Loucy (cell line): ENCODE results near the gene NOL4L.

Source experiments
- H2AFZ ChIP-seq: fragments of 200-600 bp; sonication (generic); 2 replicates; pipeline ENCODE4 v1.6.0; 2016; ENCODE audit warnings: antibody characterized with exemption, mild to moderate bottlenecking, low read length, moderate library complexity
- H3F3A ChIP-seq: fragments of 200-600 bp; 2 replicates; pipeline ENCODE4 v1.6.0; 2016; ENCODE audit warnings: antibody characterized with exemption, low read depth, mild to moderate bottlenecking
- H3K27me3 ChIP-seq: fragments of 200-600 bp; sonication (generic); 2 replicates; pipeline ENCODE4 v1.6.1; 2014; ENCODE audit warnings: low read length, mild to moderate bottlenecking; ENCODE audit not compliant: insufficient read depth, poor library complexity, severe bottlenecking
- H3K36me3 ChIP-seq: fragments of 200-600 bp; sonication (generic); 2 replicates; pipeline ENCODE4 v1.6.1; 2016; ENCODE audit warnings: low read length; ENCODE audit not compliant: insufficient read depth
- H3K4me1 ChIP-seq: fragments of 200-600 bp; sonication (generic); 2 replicates; pipeline ENCODE4 v1.5.1; 2014; ENCODE audit warnings: low read length, mild to moderate bottlenecking; ENCODE audit not compliant: insufficient read depth, poor library complexity, severe bottlenecking
- H3K4me2 ChIP-seq: fragments of 200-600 bp; sonication (generic); 2 replicates; pipeline ENCODE4 v1.6.0; 2014; ENCODE audit warnings: antibody characterized with exemption, low read length, low read depth, mild to moderate bottlenecking; ENCODE audit not compliant: poor library complexity, severe bottlenecking
- H3K4me3 ChIP-seq: fragments of 200-600 bp; sonication (generic); 2 replicates; pipeline ENCODE4 v1.5.1; 2014; ENCODE audit warnings: low read length, mild to moderate bottlenecking, mixed read lengths; ENCODE audit not compliant: poor library complexity, severe bottlenecking
- H3K79me2 ChIP-seq: fragments of 200-600 bp; sonication (generic); 2 replicates; pipeline ENCODE4 v1.6.1; 2014; ENCODE audit warnings: low read length; ENCODE audit not compliant: insufficient read depth
- H3K9ac ChIP-seq: fragments of 200-600 bp; sonication (generic); 2 replicates; pipeline ENCODE4 v1.6.0; 2014; ENCODE audit warnings: mild to moderate bottlenecking, low read depth, low read length, moderate library complexity; ENCODE audit not compliant: poor library complexity, severe bottlenecking
- H3K9me2 ChIP-seq: fragments of 200-600 bp; sonication (generic); replicated peaks from 2 replicates; pipeline ENCODE4 v1.6.1; 2016; ENCODE audit warnings: low read depth, low read length, mixed read lengths
- H3K9me3 ChIP-seq: fragments of 200-600 bp; sonication (generic); 2 replicates; pipeline ENCODE4 v1.6.1; 2014; ENCODE audit warnings: mild to moderate bottlenecking, antibody characterized with exemption, low read length, low read depth; ENCODE audit not compliant: insufficient read depth
- H4K20me1 ChIP-seq: fragments of 200-600 bp; sonication (generic); 2 replicates; pipeline ENCODE4 v1.6.0; 2014; ENCODE audit warnings: antibody characterized with exemption, low read length, mild to moderate bottlenecking; ENCODE audit not compliant: insufficient read depth, poor library complexity, severe bottlenecking
- CTCF ChIP-seq: fragments of 200-600 bp; sonication (generic); conservative IDR thresholded peaks from 2 replicates; pipeline ENCODE4 v1.5.1; 2014; ENCODE audit warnings: mild to moderate bottlenecking, antibody characterized with exemption, low read length
- EZH2phosphoT487 ChIP-seq: fragments of 200-600 bp; IDR thresholded peaks from 2 replicates; pipeline ENCODE4 v1.6.1; 2018; ENCODE audit warnings: antibody characterized with exemption, mild to moderate bottlenecking, moderate library complexity, borderline replicate concordance

The NOL4L gene

GRCh38 chr20:32519381-32519730 is 65.8 kb downstream of the NOL4L start:
- TF ChIP-seq EZH2phosphoT487 (no peak), CTCF (no peak)
- Histone ChIP-seq H3F3A (no peaks in the 10 kb centered on the region), H3K27me3 (no peaks in the 10 kb centered on the region), H3K36me3 (peaks cover 82% of the 10 kb centered on the region; the same call in 1 of the 2 replicates), H3K79me2 (peaks cover 58% of the 10 kb centered on the region), H3K4me3 (no peak overlapping the region), H2AFZ (no peak overlapping the region), H4K20me1 (no peaks in the 10 kb centered on the region), H3K4me2 (no peak overlapping the region), H3K9ac (no peak overlapping the region), H3K9me2 (no peaks in the 10 kb centered on the region), H3K9me3 (no peaks in the 10 kb centered on the region), H3K4me1 (peaks cover 42% of the 10 kb centered on the region)

- H3K79me2 ChIP-seq, result peaks cover 56% of the 10 kb centered on the region
- no peak for TF ChIP-seq CTCF
- TF ChIP-seq EZH2phosphoT487, result no peak
- peaks cover 37% of the 10 kb centered on the region for H3K4me1 ChIP-seq
- H3K9ac ChIP-seq, result no peak overlapping the region
- H3K9me3 ChIP-seq, result no peaks in the 10 kb centered on the region
- H3K9me2 ChIP-seq, result no peaks in the 10 kb centered on the region
- H3F3A ChIP-seq, result no peaks in the 10 kb centered on the region
- H3K4me2 ChIP-seq, result no peak overlapping the region
- H3K4me3 ChIP-seq, result no peak overlapping the region
- H4K20me1 ChIP-seq, result no peaks in the 10 kb centered on the region
- H3K36me3 ChIP-seq, result peaks cover 81% of the 10 kb centered on the region; the same call in 1 of the 2 replicates
- no peak overlapping the region for H2AFZ ChIP-seq
- H3K27me3 ChIP-seq, result no peaks in the 10 kb centered on the region
Observed at GRCh38 chr20:32518593-32519380, 66.3 kb downstream of the NOL4L start.

GRCh38 chr20:32517914-32518592 is 67.1 kb downstream of the NOL4L start:
- Histone ChIP-seq H3F3A (no peaks in the 10 kb centered on the region), H3K4me3 (no peak overlapping the region), H3K79me2 (peaks cover 56% of the 10 kb centered on the region), H3K9me3 (no peaks in the 10 kb centered on the region), H3K4me2 (no peak overlapping the region), H3K9ac (no peak overlapping the region), H4K20me1 (no peaks in the 10 kb centered on the region), H2AFZ (no peak overlapping the region), H3K9me2 (no peaks in the 10 kb centered on the region), H3K36me3 (peaks cover 80% of the 10 kb centered on the region; the same call in 1 of the 2 replicates), H3K27me3 (no peaks in the 10 kb centered on the region), H3K4me1 (peaks cover 33% of the 10 kb centered on the region)
- TF ChIP-seq CTCF, result no peak
- TF ChIP-seq EZH2phosphoT487, result no peak
